Esophagus muscularis mucosa (tissue), 4 donors: ENCODE data around the gene BMP2K. TPM values are rescaled to one million over a fixed set of nuclear protein-coding genes. Genes with fewer than 3 reads are reported as not detected.

Experiments
- DNase-seq: peaks from one replicate; pipeline ENCODE4 v3.0.0-alpha.2; 2017; ENCODE audit errors: extremely low spot score
- H3K27ac ChIP-seq, 4 donors: fragments of 200-600 bp; sonication (generic); replicated peaks in 1 of 4; 1 replicate in 3 of 4; 2 replicates in 1 of 4; pipeline ENCODE4 v1.5.1; 2016 to 2019; ENCODE audit warnings: mild to moderate bottlenecking in 1 of 4
- H3K27me3 ChIP-seq, 4 donors: fragments of 200-600 bp; sonication (generic); one replicate each; pipeline versions ENCODE4 v1.5.1 to v1.6.0; 2016 to 2019
- H3K36me3 ChIP-seq, 4 donors: fragments of 200-600 bp; sonication (generic); one replicate each; pipeline ENCODE4 v1.5.1; 2016 to 2019
- H3K4me1 ChIP-seq, 4 donors: fragments of 200-600 bp; sonication (generic); one replicate each; pipeline ENCODE4 v1.5.1; 2016 to 2019
- H3K4me3 ChIP-seq, 4 donors: fragments of 200-600 bp; sonication (generic); 1 replicate in 2 of 4; 2 replicates in 2 of 4; pipeline ENCODE4 v1.5.1; 2016 to 2019; ENCODE audit warnings: mild to moderate bottlenecking in 4 of 4, moderate library complexity in 1 of 4
- H3K9me3 ChIP-seq, 4 donors: fragments of 200-600 bp; sonication (generic); 1 replicate in 3 of 4; 2 replicates in 1 of 4; pipeline ENCODE4 v1.5.1; 2016 to 2019
- CTCF ChIP-seq, 3 experiments: fragments of 200-600 bp in 2 of 3; fragments of 450-650 bp in 1 of 3; sonication (generic) in 2 of 3; IDR thresholded peaks; one replicate each; pipeline ENCODE4 v1.5.1; 2017 to 2019; ENCODE audit warnings: antibody characterized with exemption in 3 of 3, mild to moderate bottlenecking in 2 of 3, moderate library complexity in 1 of 3
- EP300 ChIP-seq: sonication (generic); formaldehyde crosslinking; IDR thresholded peaks from one replicate; pipeline ENCODE4 v1.6.1; 2017; ENCODE audit warnings: antibody characterized with exemption
- POLR2A ChIP-seq: fragments of 450-650 bp; IDR thresholded peaks from one replicate; pipeline ENCODE4 v1.6.1; 2017; ENCODE audit warnings: antibody characterized with exemption, moderate library complexity, mild to moderate bottlenecking, low read depth
- POLR2AphosphoS5 ChIP-seq, 2 donors: sonication (generic); formaldehyde crosslinking; IDR thresholded peaks; one replicate each; pipeline ENCODE4 v1.6.1; 2017; ENCODE audit warnings: antibody characterized with exemption in 2 of 2
- WGBS: methylation state at CpG from one replicate; pipeline ENCODE4 v1.1.5; 2018; 5-methylcytosine and 5-hydroxymethylcytosine counted together
- intact Hi-C: fragments of 100-400 bp; cut with DNase I; formaldehyde crosslinking; loops from one replicate; pipeline ENCODE4 v1.15.1; 2023
- total RNA-seq, 4 donors: library from RNA; depleted of rRNA; stranded (reverse); fragments of >200 nt; gene quantifications; one replicate each; pipeline versions ENCODE4 v1.1.0 to v1.2.1, GENCODE V29; 2016

The BMP2K gene
- total RNA-seq, 4 donors from 2014 or later: 42.5 to 53.0 (median 45.0) TPM

DNA sequence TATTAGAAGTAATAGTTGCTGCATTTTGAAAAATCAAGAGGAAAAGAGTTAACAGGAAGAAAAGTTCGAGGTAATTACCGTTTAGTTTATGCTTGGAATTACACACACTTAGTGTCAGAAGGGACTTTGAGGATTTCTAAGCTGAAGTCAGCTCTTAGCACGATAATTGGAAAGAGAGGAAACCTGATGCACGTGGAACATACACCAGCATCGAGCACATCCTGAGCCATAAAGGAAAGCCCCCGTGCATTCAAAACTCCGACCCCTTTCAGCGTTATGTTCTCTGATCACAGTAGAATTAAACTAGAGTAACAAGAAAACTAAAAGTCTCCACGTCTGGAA lies 163.5 kb downstream of the BMP2K start:
- Histone ChIP-seq H3K27me3 (no peaks in the 10 kb centered on the region), H3K4me1 (peaks cover 13 to 47% (median 43%) of the 10 kb centered on the region in 4 donors), H3K9me3 (no peaks in the 10 kb centered on the region), H3K27ac (peak overlapping the region; percentile 85 to 91 (median 89)), H3K36me3 (peaks cover 0 to 2% (median 0%) of the 10 kb centered on the region in 4 donors), H3K4me3 (peak overlapping the region; percentile 72 to 98 (median 86))
- TF ChIP-seq POLR2AphosphoS5 (IDR thresholded peaks at IDR 0.05): no peak
- TF ChIP-seq CTCF (IDR thresholded peaks at IDR 0.05): no peak
- no peak for TF ChIP-seq EP300
- TF ChIP-seq POLR2A: no peak
- 0% methylated on average over 9 of the region's 9 CpGs for WGBS
- intact Hi-C loops: loop anchor here (5.0 to 10.0 kb wide), 2 partner anchors 1133 to 1395 kb away; partner anchors contain the start of genes ANTXR2 and CFAP299
- no peak for DNase-seq

- Histone ChIP-seq H3K27me3 (no peaks in the 10 kb centered on the region), H3K4me3 (no peak overlapping the region), H3K36me3 (no peaks in the 10 kb centered on the region), H3K27ac (peak overlapping the region in 1 of 4 donors; percentile 91), H3K9me3 (no peaks in the 10 kb centered on the region), H3K4me1 (peaks cover 13 to 42% (median 35%) of the 10 kb centered on the region in 4 donors)
- WGBS: 87% methylated on average over 5 of the region's 5 CpGs
- no peak for DNase-seq
- intact Hi-C loops: loop anchor here (5.0 to 10.0 kb wide), 2 partner anchors 1132 to 1394 kb away; partner anchors contain the start of genes ANTXR2 and CFAP299
- TF ChIP-seq POLR2AphosphoS5 (IDR thresholded peaks at IDR 0.05): no peak
- no peak for TF ChIP-seq EP300
- TF ChIP-seq POLR2A: no peak
- no peak for TF ChIP-seq CTCF (IDR thresholded peaks at IDR 0.05)
Measured at GRCh38 chr4:78940752-78941151, 164.6 kb downstream of the BMP2K start.

DNA sequence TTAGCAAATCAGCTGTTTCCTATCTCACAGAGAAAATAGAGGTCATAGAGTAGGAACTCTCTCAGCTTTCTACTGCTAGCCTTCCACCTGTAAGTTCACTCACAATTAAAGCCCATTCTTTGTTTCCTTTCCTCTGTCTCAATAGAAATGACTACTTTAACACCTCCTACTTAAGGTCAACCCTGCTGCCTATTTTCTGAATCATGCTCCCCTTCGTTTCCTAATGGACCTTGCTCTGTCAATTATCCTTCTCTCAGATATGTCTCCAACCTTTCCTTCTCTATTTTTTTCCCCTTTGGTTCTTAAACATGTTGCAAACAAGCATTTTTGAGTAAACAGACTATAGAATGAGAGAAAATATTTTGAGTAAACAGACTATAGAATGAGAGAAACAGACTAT lies 168.2 kb downstream of the BMP2K start:
- intact Hi-C loops: loop anchor here (5.0 to 10.0 kb wide), 2 partner anchors 1128 to 1390 kb away; partner anchors contain the start of genes ANTXR2 and CFAP299
- Histone ChIP-seq H3K27me3 (no peaks in the 10 kb centered on the region), H3K27ac (no peak overlapping the region), H3K9me3 (no peaks in the 10 kb centered on the region), H3K4me3 (no peak overlapping the region), H3K36me3 (no peaks in the 10 kb centered on the region), H3K4me1 (peaks cover 6 to 17% (median 8%) of the 10 kb centered on the region in 4 donors)
- no peak for DNase-seq
- WGBS: 55% methylated on average over 1 of the region's 1 CpG
- TF ChIP-seq EP300 (no peak), POLR2AphosphoS5 (IDR thresholded peaks at IDR 0.05) (no peak), CTCF (IDR thresholded peaks at IDR 0.05) (no peak), POLR2A (no peak)

DNA sequence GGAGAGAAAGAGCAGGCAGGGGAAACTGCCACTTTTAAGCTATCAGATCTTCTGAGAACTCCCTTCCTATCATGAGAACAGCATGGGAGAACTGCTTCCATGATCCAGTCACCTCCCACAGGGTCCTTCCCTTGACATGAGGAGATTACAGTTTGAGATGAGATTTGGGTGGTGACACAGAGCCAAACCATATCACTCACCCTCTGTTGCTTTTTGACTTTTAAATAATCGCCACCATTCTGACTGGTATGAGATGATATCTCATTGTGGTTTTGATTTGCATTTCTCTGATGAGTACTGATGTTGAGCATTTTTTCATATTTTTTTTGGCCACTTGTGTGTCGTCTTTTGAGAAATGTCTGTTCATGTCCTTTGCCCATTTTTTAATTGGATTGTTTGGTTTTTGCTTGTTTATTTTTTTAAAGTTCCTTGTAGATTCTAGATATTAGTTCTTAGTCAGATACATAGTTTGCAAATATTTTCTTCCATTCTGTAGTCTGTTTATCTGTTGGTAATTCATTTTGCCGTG lies 169.6 kb downstream of the BMP2K start:
- 93% methylated on average over 3 of the region's 3 CpGs for WGBS
- Histone ChIP-seq H3K9me3 (no peaks in the 10 kb centered on the region), H3K4me1 (peaks cover 0 to 7% (median 0%) of the 10 kb centered on the region in 4 donors), H3K4me3 (no peak overlapping the region), H3K27ac (no peak overlapping the region), H3K36me3 (no peaks in the 10 kb centered on the region), H3K27me3 (no peaks in the 10 kb centered on the region)
- DNase-seq: no peak
- intact Hi-C loops: loop anchor here (10.0 kb wide), 1 partner anchor 1389 kb away; the partner anchor contains the start of gene CFAP299
- TF ChIP-seq POLR2AphosphoS5 (IDR thresholded peaks at IDR 0.05): no peak
- no peak for TF ChIP-seq CTCF (IDR thresholded peaks at IDR 0.05)
- no peak for TF ChIP-seq EP300
- no peak for TF ChIP-seq POLR2A
